IgD-negative memory B cell (primary cell): Measurements from ENCODE around the gene OGFOD2. TPM values are rescaled to one million over a fixed set of nuclear protein-coding genes. Genes with fewer than 3 reads are reported as not detected.

Source experiments
- H3K27ac Mint-ChIP-seq, 3 donors: one replicate each; pipeline ENCODE4 v1.8.0; 2020 to 2022; ENCODE audit warnings: mild to moderate bottlenecking in 3 of 3, mixed read lengths in 3 of 3, moderate library complexity in 1 of 3
- H3K27me3 Mint-ChIP-seq: one replicate; pipeline ENCODE4 v1.8.0; 2021; ENCODE audit warnings: mixed read lengths
- H3K36me3 Mint-ChIP-seq: one replicate; pipeline ENCODE4 v1.8.0; 2020; ENCODE audit warnings: mild to moderate bottlenecking, mixed read lengths
- H3K4me1 Mint-ChIP-seq, 3 donors: one replicate each; pipeline ENCODE4 v1.8.0; 2020 to 2022; ENCODE audit warnings: mixed read lengths in 3 of 3, mild to moderate bottlenecking in 1 of 3
- H3K4me3 Mint-ChIP-seq, 4 donors: one replicate each; pipeline ENCODE4 v1.8.0; 2020 to 2022; ENCODE audit warnings: mild to moderate bottlenecking in 4 of 4, mixed read lengths in 4 of 4, moderate library complexity in 3 of 4
- H3K9me3 Mint-ChIP-seq, 3 donors: one replicate each; pipeline ENCODE4 v1.8.0; 2020 to 2021; ENCODE audit warnings: mixed read lengths in 3 of 3, mild to moderate bottlenecking in 1 of 3
- polyA plus RNA-seq: library from polyadenylated mRNA; unstranded; fragments of 300-500 nt; fragmentation: Illumina TruSeq; gene quantifications from one replicate; pipeline ENCODE4 v1.2.3, GENCODE V29; 2021

OGFOD2 gene
- polyA plus RNA-seq, 1 donor from 2014 or later, result 20.2 TPM

- no peaks in the 10 kb centered on the region for H3K27me3 Mint-ChIP-seq
- H3K27ac Mint-ChIP-seq, result no peak overlapping the region
- no peaks in the 10 kb centered on the region for H3K36me3 Mint-ChIP-seq
- H3K4me3 Mint-ChIP-seq, result no peak overlapping the region
- no peaks in the 10 kb centered on the region for H3K9me3 Mint-ChIP-seq
- peaks cover 4 to 6% (median 5%) of the 10 kb centered on the region in 3 donors for H3K4me1 Mint-ChIP-seq
These were observed 13.3 kb upstream of the OGFOD2 start for GRCh38 chr12:122961531-122962329.

GRCh38 chr12:122963941-122964265 lies 11.1 kb upstream of the OGFOD2 start:
- H3K27ac Mint-ChIP-seq, result no peak overlapping the region
- peaks cover 6 to 14% (median 8%) of the 10 kb centered on the region in 3 donors for H3K4me1 Mint-ChIP-seq
- H3K36me3 Mint-ChIP-seq, result no peaks in the 10 kb centered on the region
- no peak overlapping the region for H3K4me3 Mint-ChIP-seq
- no peaks in the 10 kb centered on the region for H3K27me3 Mint-ChIP-seq
- no peaks in the 10 kb centered on the region for H3K9me3 Mint-ChIP-seq

GRCh38 chr12:122964439-122965257 lies 10.4 kb upstream of the OGFOD2 start:
- H3K36me3 Mint-ChIP-seq, result no peaks in the 10 kb centered on the region
- H3K27me3 Mint-ChIP-seq, result no peaks in the 10 kb centered on the region

GRCh38 chr12:122965321-122965751 lies 9.7 kb upstream of the OGFOD2 start:
- H3K36me3 Mint-ChIP-seq, result no peaks in the 10 kb centered on the region
- H3K9me3 Mint-ChIP-seq, result no peaks in the 10 kb centered on the region
- H3K4me1 Mint-ChIP-seq, result peaks cover 8 to 19% (median 8%) of the 10 kb centered on the region in 3 donors
- H3K27ac Mint-ChIP-seq, result no peak overlapping the region
- H3K27me3 Mint-ChIP-seq, result no peaks in the 10 kb centered on the region
- peak overlapping the region in 2 of 4 donors; percentile 69 to 70 for H3K4me3 Mint-ChIP-seq

More at GRCh38 chr12:122964439-122965257, 10.4 kb upstream of the OGFOD2 start:
- Mint-ChIP-seq H3K4me1 (peaks cover 7 to 17% (median 8%) of the 10 kb centered on the region in 3 donors), H3K27ac (peak overlapping the region in 1 of 3 donors; percentile 48), H3K9me3 (no peaks in the 10 kb centered on the region), H3K4me3 (peak overlapping the region in 3 of 4 donors; percentile 64 to 79 (median 69))

GRCh38 chr12:122965851-122966742 lies 8.9 kb upstream of the OGFOD2 start, which contains the start of gene ABCB9:
Gene ABCB9, minus strand, starts transcription at chr12:122966463. Its CDS starts 6,228 bp downstream, at chr12:122960235.
- peak within 1 kb of the TSS in 2 of 3 donors; percentile 49 to 63 for H3K27ac Mint-ChIP-seq
- H3K27me3 Mint-ChIP-seq, result no peaks in the 10 kb centered on the region
- no peaks in the 10 kb centered on the region for H3K36me3 Mint-ChIP-seq
- no peaks in the 10 kb centered on the region for H3K9me3 Mint-ChIP-seq
- peak within 1 kb of the TSS; percentile 18 to 87 (median 76) for H3K4me3 Mint-ChIP-seq
- peaks cover 8 to 19% (median 8%) of the 10 kb centered on the region in 3 donors for H3K4me1 Mint-ChIP-seq

- Mint-ChIP-seq H3K36me3 (no peaks in the 10 kb centered on the region), H3K4me1 (peaks cover 8 to 19% (median 8%) of the 10 kb centered on the region in 3 donors), H3K27ac (peak overlapping the region; percentile 49 to 70 (median 63)), H3K9me3 (no peaks in the 10 kb centered on the region), H3K27me3 (no peaks in the 10 kb centered on the region), H3K4me3 (peak overlapping the region; percentile 12 to 80 (median 40))
These were observed 8.1 kb upstream of the OGFOD2 start for GRCh38 chr12:122966743-122967550.

- peak overlapping the region in 1 of 3 donors; percentile 70 for H3K27ac Mint-ChIP-seq
- peak overlapping the region in 2 of 4 donors; percentile 7 to 75 for H3K4me3 Mint-ChIP-seq
- H3K4me1 Mint-ChIP-seq, result peaks cover 8 to 19% (median 10%) of the 10 kb centered on the region in 3 donors
- no peaks in the 10 kb centered on the region for H3K9me3 Mint-ChIP-seq
- no peaks in the 10 kb centered on the region for H3K36me3 Mint-ChIP-seq
- H3K27me3 Mint-ChIP-seq, result no peaks in the 10 kb centered on the region
These were observed 6.9 kb upstream of the OGFOD2 start for GRCh38 chr12:122968104-122968503.

- Mint-ChIP-seq H3K27ac (no peak overlapping the region), H3K9me3 (no peaks in the 10 kb centered on the region), H3K4me1 (peaks cover 12 to 21% (median 12%) of the 10 kb centered on the region in 3 donors), H3K27me3 (no peaks in the 10 kb centered on the region), H3K36me3 (no peaks in the 10 kb centered on the region), H3K4me3 (peak overlapping the region in 1 of 4 donors; percentile 14)
These were observed 5.4 kb upstream of the OGFOD2 start for GRCh38 chr12:122969676-122970075.

GRCh38 chr12:122974274-122974891 lies 661 bp upstream of the OGFOD2 start:
- Mint-ChIP-seq H3K4me3 (peak overlapping the region; percentile 97 to 100 (median 99)), H3K27ac (peak overlapping the region; percentile 98 to 99 (median 99)), H3K36me3 (no peaks in the 10 kb centered on the region), H3K4me1 (peaks cover 8 to 22% (median 15%) of the 10 kb centered on the region in 3 donors), H3K9me3 (no peaks in the 10 kb centered on the region), H3K27me3 (no peaks in the 10 kb centered on the region)

- H3K4me3 Mint-ChIP-seq, result peak overlapping the region; percentile 97 to 100 (median 99)
- peaks cover 8 to 25% (median 15%) of the 10 kb centered on the region in 3 donors for H3K4me1 Mint-ChIP-seq
- no peaks in the 10 kb centered on the region for H3K27me3 Mint-ChIP-seq
- no peaks in the 10 kb centered on the region for H3K36me3 Mint-ChIP-seq
- H3K27ac Mint-ChIP-seq, result peak overlapping the region; percentile 84 to 99 (median 98)
- H3K9me3 Mint-ChIP-seq, result no peaks in the 10 kb centered on the region
These were observed 975 bp downstream of the OGFOD2 start for GRCh38 chr12:122975790-122976647.

GRCh38 chr12:122976648-122976975 lies 1.6 kb downstream of the OGFOD2 start:
- Mint-ChIP-seq H3K4me1 (peaks cover 10 to 26% (median 15%) of the 10 kb centered on the region in 3 donors), H3K36me3 (no peaks in the 10 kb centered on the region), H3K9me3 (no peaks in the 10 kb centered on the region), H3K27me3 (no peaks in the 10 kb centered on the region), H3K27ac (no peak overlapping the region), H3K4me3 (peak overlapping the region in 2 of 4 donors; percentile 99 to 100)

- H3K4me1 Mint-ChIP-seq, result peaks cover 10 to 28% (median 15%) of the 10 kb centered on the region in 3 donors
- H3K36me3 Mint-ChIP-seq, result no peaks in the 10 kb centered on the region
- no peak overlapping the region for H3K27ac Mint-ChIP-seq
- no peaks in the 10 kb centered on the region for H3K27me3 Mint-ChIP-seq
- peak overlapping the region in 3 of 4 donors; percentile 17 to 100 (median 50) for H3K4me3 Mint-ChIP-seq
- no peaks in the 10 kb centered on the region for H3K9me3 Mint-ChIP-seq
These were observed 2.1 kb downstream of the OGFOD2 start for GRCh38 chr12:122977153-122977552.
